Peyer's patch (tissue), 4 donors: ENCODE results near the gene LRRIQ4.

Source experiments
- POLR2A ChIP-seq, 2 donors: fragments of 450-650 bp; IDR thresholded peaks; one replicate each; pipeline ENCODE4 v1.5.1; 2017; ENCODE audit warnings: antibody characterized with exemption in 2 of 2, mild to moderate bottlenecking in 2 of 2, moderate library complexity in 2 of 2
- TF ChIP-seq, protein P1 (sequence below), 6 experiments: fragments of 450-650 bp in 4 of 6; fragments of 200-600 bp in 2 of 6; sonication (generic) in 1 of 6; IDR thresholded peaks; one replicate each; pipeline ENCODE4 v1.5.1; 2017 to 2019; ENCODE audit warnings: antibody characterized with exemption in 6 of 6, mild to moderate bottlenecking in 3 of 6, moderate library complexity in 1 of 6

DNA sequence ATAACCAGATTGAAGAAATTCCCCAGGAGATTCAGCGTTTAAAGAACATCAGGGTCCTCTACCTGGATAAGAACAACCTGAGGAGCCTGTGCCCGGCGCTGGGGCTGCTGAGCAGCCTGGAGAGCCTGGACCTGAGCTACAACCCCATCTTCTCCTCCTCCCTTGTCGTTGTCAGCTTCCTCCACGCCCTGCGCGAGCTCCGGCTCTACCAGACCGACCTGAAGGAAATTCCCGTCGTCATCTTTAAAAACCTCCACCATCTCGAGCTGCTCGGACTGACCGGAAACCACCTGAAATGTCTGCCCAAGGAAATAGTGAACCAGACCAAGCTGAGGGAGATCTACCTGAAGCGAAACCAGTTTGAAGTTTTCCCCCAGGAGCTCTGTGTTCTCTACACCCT is 9.4 kb downstream of the LRRIQ4 start:
- TF ChIP-seq, protein P1, sequence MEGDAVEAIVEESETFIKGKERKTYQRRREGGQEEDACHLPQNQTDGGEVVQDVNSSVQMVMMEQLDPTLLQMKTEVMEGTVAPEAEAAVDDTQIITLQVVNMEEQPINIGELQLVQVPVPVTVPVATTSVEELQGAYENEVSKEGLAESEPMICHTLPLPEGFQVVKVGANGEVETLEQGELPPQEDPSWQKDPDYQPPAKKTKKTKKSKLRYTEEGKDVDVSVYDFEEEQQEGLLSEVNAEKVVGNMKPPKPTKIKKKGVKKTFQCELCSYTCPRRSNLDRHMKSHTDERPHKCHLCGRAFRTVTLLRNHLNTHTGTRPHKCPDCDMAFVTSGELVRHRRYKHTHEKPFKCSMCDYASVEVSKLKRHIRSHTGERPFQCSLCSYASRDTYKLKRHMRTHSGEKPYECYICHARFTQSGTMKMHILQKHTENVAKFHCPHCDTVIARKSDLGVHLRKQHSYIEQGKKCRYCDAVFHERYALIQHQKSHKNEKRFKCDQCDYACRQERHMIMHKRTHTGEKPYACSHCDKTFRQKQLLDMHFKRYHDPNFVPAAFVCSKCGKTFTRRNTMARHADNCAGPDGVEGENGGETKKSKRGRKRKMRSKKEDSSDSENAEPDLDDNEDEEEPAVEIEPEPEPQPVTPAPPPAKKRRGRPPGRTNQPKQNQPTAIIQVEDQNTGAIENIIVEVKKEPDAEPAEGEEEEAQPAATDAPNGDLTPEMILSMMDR (IDR thresholded peaks at IDR 0.05) = no peak
- no peak for TF ChIP-seq POLR2A (IDR thresholded peaks at IDR 0.05)
